RPMI8226 (cell line): Measurements from ENCODE around the gene SLC25A1.

ENCODE experiments used
- DNase-seq: peaks from one replicate; pipeline ENCODE4 v3.0.0-alpha.2; 2015

Gene SLC25A1

DNA sequence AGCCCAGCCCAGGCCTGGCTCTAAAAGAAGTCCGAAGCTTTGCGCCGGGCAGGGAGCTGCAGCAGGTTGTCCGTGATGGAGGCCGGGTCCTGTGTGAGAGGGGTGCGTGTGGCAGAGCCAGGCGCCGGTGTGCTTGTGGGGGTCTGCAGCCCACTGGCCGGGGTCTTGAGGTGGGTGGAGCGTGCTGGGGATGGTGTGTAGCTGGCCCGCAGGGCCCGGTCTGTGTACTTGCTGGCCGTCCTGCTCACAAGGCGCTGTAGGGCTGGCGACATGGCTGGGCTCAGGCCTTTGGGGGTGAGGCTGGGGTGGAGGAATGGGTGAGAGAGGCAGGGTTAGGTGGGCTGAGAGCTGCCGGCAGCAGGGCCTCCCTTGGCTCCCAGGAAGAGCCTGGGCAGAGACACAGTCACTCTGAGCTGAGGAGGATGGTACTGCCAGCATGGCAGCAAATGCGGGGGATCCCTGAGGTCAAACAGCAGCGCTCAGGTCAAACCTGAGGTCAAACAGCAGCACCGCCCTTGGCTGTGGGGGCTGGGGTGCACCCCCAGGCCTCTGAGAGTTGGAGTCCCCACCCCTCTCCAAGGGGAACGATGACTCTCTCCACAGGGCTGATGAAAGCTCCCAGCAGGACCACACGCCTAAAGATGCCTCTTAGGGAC, 44.2 kb downstream of the SLC25A1 start:
- no peak for DNase-seq

DNA sequence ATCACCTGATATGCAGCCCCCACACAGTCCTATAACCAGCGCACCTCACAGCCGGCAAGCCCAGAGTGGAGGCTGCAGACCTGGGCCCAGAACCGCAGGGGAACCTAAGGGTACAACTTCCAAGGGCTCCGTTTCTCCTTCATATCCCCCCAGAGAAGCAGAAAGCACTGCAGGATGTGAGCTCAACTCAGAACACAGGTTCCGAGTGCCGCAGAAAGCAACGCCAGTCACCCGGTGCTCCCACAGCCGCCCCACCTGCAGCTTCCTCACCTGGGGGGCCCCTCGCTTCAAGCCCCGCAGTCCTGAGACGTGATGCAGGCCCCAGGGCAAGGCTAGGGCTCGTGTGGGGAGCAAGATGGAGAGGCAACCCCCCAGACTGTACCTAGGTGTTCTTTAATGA, 45.0 kb downstream of the SLC25A1 start:
- DNase-seq = no peak

DNA sequence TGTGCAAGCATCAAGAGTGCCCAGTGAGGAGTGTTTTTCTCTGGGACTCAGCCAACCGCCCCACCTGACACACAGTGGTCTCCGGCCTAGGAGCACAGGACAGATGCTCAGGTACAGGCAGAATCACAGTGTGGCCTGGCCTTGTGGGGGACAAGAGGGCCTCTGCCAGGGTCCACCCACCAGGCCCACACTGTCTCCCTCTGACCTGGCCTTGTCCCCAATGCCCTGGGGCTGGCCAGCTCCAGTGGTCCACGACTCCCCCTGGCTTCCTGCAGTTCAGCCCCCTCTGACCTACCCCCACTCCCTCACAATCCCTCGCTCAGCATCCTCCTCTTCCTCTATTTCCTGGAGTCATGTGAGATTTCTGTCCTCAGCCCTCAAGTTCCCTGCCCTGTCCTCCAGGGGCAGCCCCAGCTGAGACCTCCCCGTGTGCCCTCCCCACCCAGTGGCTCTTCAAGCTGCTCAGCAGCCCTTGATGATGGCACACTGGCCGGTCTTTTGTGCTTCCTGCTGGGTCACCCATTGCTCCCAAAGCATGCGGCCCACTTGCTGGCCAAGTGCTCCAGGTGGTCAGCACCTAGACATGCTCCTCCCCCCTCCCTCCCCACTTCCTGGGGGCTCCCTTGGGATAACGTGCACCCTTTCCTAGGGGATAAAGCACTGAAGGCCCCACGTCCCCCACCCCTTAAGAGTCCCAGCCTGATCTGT, 45.7 kb downstream of the SLC25A1 start:
- DNase-seq = no peak

DNA sequence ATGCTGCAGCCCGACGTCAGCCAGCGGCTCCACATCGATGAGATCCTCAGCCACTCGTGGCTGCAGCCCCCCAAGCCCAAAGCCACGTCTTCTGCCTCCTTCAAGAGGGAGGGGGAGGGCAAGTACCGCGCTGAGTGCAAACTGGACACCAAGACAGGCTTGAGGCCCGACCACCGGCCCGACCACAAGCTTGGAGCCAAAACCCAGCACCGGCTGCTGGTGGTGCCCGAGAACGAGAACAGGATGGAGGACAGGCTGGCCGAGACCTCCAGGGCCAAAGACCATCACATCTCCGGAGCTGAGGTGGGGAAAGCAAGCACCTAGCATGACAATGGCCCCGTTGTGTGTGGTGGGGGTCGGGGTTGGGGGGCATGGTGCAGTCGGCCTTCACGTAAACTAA, 46.4 kb downstream of the SLC25A1 start:
- no peak for DNase-seq

DNA sequence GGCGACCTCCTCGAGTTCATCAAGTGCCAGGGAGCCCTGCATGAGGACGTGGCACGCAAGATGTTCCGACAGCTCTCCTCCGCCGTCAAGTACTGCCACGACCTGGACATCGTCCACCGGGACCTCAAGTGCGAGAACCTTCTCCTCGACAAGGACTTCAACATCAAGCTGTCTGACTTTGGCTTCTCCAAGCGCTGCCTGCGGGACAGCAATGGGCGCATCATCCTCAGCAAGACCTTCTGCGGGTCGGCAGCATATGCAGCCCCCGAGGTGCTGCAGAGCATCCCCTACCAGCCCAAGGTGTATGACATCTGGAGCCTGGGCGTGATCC, 46.9 kb downstream of the SLC25A1 start:
- no peak for DNase-seq

DNA sequence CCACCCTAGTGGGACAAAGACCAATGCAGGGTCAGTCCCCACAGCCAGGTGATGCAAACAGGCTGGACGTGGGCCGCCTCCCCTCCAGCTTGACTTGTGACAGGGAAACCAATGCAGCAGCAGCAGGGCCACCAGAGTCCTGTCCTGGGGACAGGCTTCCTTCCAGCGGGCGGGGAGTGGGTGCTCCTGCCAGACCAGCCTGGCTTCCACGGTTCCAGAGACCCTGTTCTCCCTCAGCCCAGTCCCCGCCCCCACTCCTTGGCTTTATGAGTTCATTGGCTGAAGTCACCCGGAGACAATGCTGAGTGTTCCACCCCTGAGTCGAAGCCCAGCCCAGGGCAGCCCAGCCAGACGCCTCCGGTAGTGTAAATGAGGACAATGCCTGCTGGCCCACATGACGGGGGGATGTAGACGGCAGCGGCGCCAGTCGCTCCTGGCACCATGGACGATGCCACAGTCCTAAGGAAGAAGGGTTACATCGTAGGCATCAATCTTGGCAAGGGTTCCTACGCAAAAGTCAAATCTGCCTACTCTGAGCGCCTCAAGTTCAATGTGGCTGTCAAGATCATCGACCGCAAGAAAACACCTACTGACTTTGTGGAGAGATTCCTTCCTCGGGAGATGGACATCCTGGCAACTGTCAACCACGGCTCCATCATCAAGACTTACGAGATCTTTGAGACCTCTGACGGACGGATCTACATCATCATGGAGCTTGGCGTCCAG, 47.4 kb downstream of the SLC25A1 start, which contains the start of gene TSSK2:
Gene TSSK2, plus strand, starts transcription at position 350 of the 726 bp plus-strand sequence. Its CDS starts 92 bp downstream, at position 442.
- no peak for DNase-seq

DNA sequence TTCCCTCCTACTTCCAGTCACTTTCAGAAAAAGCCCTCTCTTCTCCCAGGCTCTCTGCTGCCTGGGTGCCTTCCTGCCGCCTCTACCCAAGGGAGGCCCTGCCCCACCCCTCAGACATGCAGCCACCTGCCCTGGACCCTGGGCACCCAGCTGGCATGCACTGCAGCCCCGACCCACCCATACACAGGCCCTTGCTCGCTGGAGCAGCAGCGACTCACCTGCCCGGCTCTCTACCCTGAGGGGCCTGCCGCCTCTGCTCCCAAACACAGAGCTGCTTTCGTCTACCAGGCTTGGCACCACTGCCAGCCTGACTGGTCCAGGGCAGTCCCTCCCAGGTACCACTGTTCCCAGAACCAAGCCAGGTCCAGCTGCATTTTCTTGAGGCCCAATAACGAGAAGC, 48.7 kb downstream of the SLC25A1 start:
- DNase-seq = no peak

DNA sequence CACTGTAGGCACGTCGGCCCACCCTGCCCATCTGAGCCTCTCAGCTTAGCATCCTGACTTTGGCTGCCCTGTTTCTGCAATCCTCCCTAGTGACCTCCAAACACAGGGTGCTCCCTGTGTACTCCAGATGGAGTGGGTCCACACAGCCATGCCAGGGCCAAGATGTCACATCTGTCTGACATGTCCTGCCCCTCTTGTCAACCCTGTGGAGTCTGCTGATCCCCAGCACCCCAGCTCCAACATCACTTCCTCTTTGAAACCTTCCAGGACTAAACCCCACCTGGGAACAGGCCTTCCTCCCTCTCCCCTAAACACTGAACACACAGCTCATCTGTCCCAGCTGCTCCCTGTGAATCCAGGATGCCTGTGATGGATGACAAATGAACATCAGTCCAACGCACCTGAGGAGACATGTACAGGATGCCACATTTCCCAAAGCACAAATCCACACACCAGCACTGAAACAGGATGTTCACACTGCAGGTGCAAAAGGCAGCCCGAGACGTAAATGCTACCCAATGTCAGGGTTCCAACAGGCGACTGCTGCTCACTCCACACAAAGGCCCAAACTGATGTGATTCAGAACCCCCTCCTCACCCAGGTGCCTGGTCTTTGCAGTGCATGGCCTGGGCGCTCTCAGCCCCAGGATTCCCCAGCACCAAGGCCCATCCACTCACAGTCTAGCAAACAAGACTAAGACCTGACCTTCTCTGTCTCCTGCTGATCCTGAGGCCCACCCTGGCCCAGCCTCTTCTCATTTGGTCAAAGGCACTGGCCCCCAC, 49.4 kb downstream of the SLC25A1 start:
- DNase-seq = no peak

DNA sequence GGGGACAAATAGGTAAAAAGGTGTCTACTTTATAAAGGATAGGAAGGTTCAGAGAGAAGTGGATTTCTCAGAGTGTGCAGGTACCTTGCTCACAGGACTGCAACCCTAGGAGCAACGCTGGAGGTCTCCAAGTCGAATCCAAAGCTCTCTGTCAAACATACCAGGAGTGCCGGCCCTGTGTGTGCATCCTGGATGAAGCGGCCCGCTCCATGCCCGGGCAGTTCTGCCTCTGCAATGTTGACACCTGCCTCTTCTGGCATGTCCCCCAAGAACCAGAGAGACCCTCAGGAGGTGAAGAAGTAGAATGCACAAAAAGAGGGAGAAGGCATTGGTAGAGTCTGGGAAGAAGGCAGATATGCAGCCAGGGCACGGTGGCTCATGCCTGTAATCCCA, 50.5 kb downstream of the SLC25A1 start:
- no peak for DNase-seq

DNA sequence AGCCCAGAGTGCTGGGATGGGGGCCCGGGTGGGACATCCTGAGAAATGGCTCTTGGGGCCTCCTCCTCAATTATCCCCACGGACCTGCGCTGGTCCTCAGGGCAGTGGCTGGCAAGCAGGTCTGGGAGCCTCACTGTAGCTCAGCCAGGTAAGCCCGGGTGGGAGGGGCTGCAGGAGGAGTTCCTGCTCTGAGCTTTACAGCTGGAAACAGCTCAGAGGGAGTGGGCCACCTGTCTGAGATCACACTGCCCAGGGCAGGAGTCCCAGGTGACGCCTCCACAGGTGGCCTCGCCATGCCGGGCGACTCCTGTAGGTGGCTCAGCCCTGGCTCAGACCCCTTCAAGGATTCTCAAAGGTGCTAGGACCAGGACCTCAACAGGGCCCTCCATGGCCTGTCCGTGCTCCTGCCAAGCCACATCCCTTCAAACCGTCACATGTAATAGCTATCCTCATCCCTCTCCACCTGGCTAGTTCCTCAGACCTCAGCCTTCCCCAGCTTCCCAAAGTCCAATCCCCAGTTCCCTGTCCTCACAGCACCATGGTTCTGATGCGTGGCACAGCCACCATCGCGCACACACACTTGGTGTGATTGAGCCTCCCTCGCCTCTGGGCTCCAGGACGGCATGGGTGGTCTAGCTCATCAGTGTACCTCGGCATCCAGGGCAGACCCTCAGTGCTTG, 51.1 kb downstream of the SLC25A1 start:
- no peak for DNase-seq

DNA sequence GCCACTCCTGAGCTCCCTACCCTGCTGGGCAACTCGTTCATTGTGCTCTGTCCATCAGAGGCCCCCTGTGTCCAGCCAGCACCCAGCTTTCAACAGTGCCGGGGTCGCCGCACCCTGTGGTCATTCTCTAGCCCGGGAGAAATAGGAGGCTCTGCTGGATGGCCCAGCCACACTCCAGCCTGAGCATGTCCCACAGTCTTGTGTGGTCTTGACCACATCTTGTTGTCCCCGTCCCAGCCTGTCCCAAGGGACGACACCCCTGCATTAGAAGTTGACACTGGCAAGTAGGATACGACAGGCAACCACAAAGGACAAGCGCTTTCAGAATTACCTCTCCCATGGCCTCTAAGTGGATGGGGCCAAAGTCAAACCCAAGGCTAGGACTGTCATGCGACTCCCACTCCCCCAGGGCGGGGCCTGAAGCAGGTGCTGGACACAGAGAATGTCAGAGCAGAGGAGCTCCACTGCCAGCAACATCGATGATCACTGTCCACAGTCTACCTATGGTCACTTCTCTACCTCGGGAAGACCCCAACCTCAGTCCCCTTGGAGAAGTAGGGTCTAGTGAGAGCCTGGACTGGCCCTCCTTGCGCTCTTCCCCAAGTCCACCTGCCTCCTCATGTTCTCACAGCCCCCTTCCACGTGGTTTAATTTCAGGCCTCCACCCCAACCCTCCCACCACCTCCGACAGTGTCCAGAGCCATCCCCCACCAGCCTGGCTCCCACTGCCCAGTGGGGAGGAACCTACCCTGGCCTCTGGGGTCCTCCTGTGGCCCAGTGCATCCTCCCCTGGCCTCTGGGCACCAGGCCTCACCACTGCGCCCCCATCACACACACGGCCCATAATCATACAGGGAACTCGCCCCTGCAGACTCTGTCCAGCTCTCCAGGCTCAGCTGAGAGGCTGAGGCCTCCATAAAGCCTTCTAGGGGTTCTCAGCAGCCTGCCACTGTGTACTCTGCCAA, 51.9 kb downstream of the SLC25A1 start:
- no peak for DNase-seq
